HepG2 (cell line): ENCODE measurements around the gene RELB.

Experiments
- ARID4A ChIP-seq: sonication (generic); formaldehyde crosslinking; IDR thresholded peaks from 2 replicates; pipeline ENCODE4 v1.5.0; 2020; ENCODE audit warnings: mild to moderate bottlenecking, missing genetic modification reagents, borderline replicate concordance
- CTCF ChIP-seq: sonication (generic); formaldehyde crosslinking; IDR thresholded peaks from 2 replicates; pipeline ENCODE4 v1.5.0; 2020; ENCODE audit warnings: mild to moderate bottlenecking, missing genetic modification reagents, moderate library complexity
- FOSL2 ChIP-seq: sonication (generic); formaldehyde crosslinking; IDR thresholded peaks from 2 replicates; pipeline ENCODE4 v1.4.0; 2020; ENCODE audit warnings: missing genetic modification reagents
- HINFP ChIP-seq: sonication (generic); formaldehyde crosslinking; IDR thresholded peaks from 2 replicates; pipeline ENCODE4 v1.4.0; 2020; ENCODE audit warnings: low read depth, mild to moderate bottlenecking, missing genetic modification reagents
- IRF1 ChIP-seq: sonication (generic); formaldehyde crosslinking; IDR thresholded peaks from 2 replicates; pipeline ENCODE4 v1.4.0; 2020; ENCODE audit warnings: low read depth, mild to moderate bottlenecking, missing genetic modification reagents
- SNAPC2 ChIP-seq: sonication (generic); formaldehyde crosslinking; IDR thresholded peaks from 2 replicates; pipeline ENCODE4 v1.8.1; 2022; ENCODE audit warnings: mild to moderate bottlenecking, missing genetic modification reagents
- TCF12 ChIP-seq, 2 experiments: fragments of 450-650 bp in 1 of 2; sonication (generic) in 1 of 2; formaldehyde crosslinking in 1 of 2; IDR thresholded peaks; 2 replicates each; pipeline versions ENCODE4 v1.6.1 to v1.8.0; 2017 to 2022; ENCODE audit warnings: antibody characterized with exemption in 1 of 2, mild to moderate bottlenecking in 1 of 2, missing genetic modification reagents in 1 of 2, moderate library complexity in 1 of 2
- YY1 ChIP-seq: IDR thresholded peaks from 2 replicates; pipeline ENCODE4 v1.6.1; 2011; ENCODE audit warnings: low read length, low read depth, moderate library complexity, mild to moderate bottlenecking; ENCODE audit not compliant: insufficient read depth, insufficient replicate concordance
- ZNF543 ChIP-seq: sonication (generic); formaldehyde crosslinking; IDR thresholded peaks from 2 replicates; pipeline ENCODE4 v1.4.0; 2020; ENCODE audit warnings: mild to moderate bottlenecking, missing genetic modification reagents
- ZNF552 ChIP-seq: sonication (generic); formaldehyde crosslinking; IDR thresholded peaks from 2 replicates; pipeline ENCODE4 v1.9.0; 2022; ENCODE audit warnings: missing genetic modification reagents, mild to moderate bottlenecking, borderline replicate concordance

- TF ChIP-seq SNAPC2 (CRISPR knock-in tag) = no peak
- TF ChIP-seq CTCF (CRISPR knock-in tag) = no peak
- no peak for TF ChIP-seq TCF12 (IDR thresholded peaks at IDR 0.05)
- no peak for TF ChIP-seq TCF12 (CRISPR knock-in tag; IDR thresholded peaks at IDR 0.05)
- TF ChIP-seq YY1 = no peak
- no peak for TF ChIP-seq IRF1 (CRISPR knock-in tag)
- TF ChIP-seq ARID4A (CRISPR knock-in tag) = no peak
- no peak for TF ChIP-seq HINFP (CRISPR knock-in tag)
- no peak for TF ChIP-seq FOSL2
- TF ChIP-seq ZNF552 = no peak
- TF ChIP-seq ZNF543 = no peak
Observed at GRCh38 chr19:45040059-45040771, 39.0 kb downstream of the RELB start.
